Natural killer cell (primary cell): ENCODE measurements around the gene VOPP1. TPM values are rescaled to one million over a fixed set of nuclear protein-coding genes. Genes with fewer than 3 reads are reported as not detected.

Experiments
- ATAC-seq, 3 donors: fragments of 150-1000 bp in 2 of 3; fragments of 200-7000 bp in 1 of 3; cut with Tn5 transposase; 1 replicate in 1 of 3; 2 replicates in 2 of 3; pipeline ENCODE4 v1.10.0; 2021; ENCODE audit warnings: mild to moderate bottlenecking in 2 of 3, moderate library complexity in 2 of 3
- DNase-seq, 2 donors: peaks; one replicate each; pipeline versions ENCODE4 v3.0.0 to v3.0.0-alpha.2; 2013 to 2021; ENCODE audit warnings: mixed read lengths in 1 of 2
- H3K27ac ChIP-seq: one replicate; pipeline ENCODE4 v1.5.1; 2013; ENCODE audit warnings: mild to moderate bottlenecking, low read length
- H3K27me3 ChIP-seq: one replicate; pipeline ENCODE4 v1.6.1; 2013; ENCODE audit warnings: low read length; ENCODE audit not compliant: control insufficient read depth, insufficient read depth
- H3K36me3 ChIP-seq: one replicate; pipeline ENCODE4 v1.6.1; 2013; ENCODE audit warnings: low read length; ENCODE audit not compliant: control insufficient read depth, insufficient read depth
- H3K4me1 ChIP-seq: one replicate; pipeline ENCODE4 v1.6.1; 2013; ENCODE audit warnings: low read length; ENCODE audit not compliant: control insufficient read depth, insufficient read depth
- H3K4me3 ChIP-seq: one replicate; pipeline ENCODE4 v1.5.1; 2013; ENCODE audit warnings: low read length
- H3K9me3 ChIP-seq: one replicate; pipeline ENCODE4 v1.6.1; 2013; ENCODE audit warnings: low read length; ENCODE audit not compliant: control insufficient read depth, insufficient read depth
- H3K27ac Mint-ChIP-seq, 2 donors: one replicate each; pipeline ENCODE4 v1.8.0; 2022; ENCODE audit warnings: mild to moderate bottlenecking in 2 of 2, mixed read lengths in 2 of 2, moderate library complexity in 1 of 2
- H3K27me3 Mint-ChIP-seq, 2 donors: one replicate each; pipeline ENCODE4 v1.8.0; 2022; ENCODE audit warnings: low read depth in 2 of 2, mixed read lengths in 2 of 2
- H3K36me3 Mint-ChIP-seq: one replicate; pipeline ENCODE4 v1.8.0; 2022; ENCODE audit warnings: mixed read lengths
- H3K4me1 Mint-ChIP-seq, 2 donors: one replicate each; pipeline ENCODE4 v1.8.0; 2022; ENCODE audit warnings: mixed read lengths in 2 of 2
- H3K4me3 Mint-ChIP-seq: one replicate; pipeline ENCODE4 v1.8.0; 2022; ENCODE audit warnings: mild to moderate bottlenecking, moderate library complexity, mixed read lengths
- H3K9me3 Mint-ChIP-seq, 2 donors: one replicate each; pipeline ENCODE4 v1.8.0; 2022; ENCODE audit warnings: mixed read lengths in 2 of 2
- CTCF ChIP-seq: fragments of 200-600 bp; IDR thresholded peaks from one replicate; pipeline ENCODE4 v1.8.0; 2022; ENCODE audit warnings: antibody characterized with exemption
- WGBS: methylation state at CpG from one replicate; pipeline ENCODE4 v1.1.7; 2013; ENCODE audit warnings: missing lambda C conversion rate; ENCODE audit not compliant: insufficient coverage; 5-methylcytosine and 5-hydroxymethylcytosine counted together
- intact Hi-C: fragments of 100-400 bp; cut with micrococcal nuclease; formaldehyde crosslinking; loops from one replicate; pipeline ENCODE4 v1.14.2; 2022
- total RNA-seq, 4 donors: library from RNA; stranded (reverse); fragments of 120-200 nt in 1 of 4; gene quantifications; one replicate each; pipeline versions ENCODE4 v1.2.3 to v1.2.4, GENCODE V29; 2013 to 2022

Gene VOPP1
- total RNA-seq, 3 donors from 2014 or later (not counting 1 experiment from before 2014, with no cell fraction given), result 79.3 to 115 (median 110) TPM

- no peak for DNase-seq
- H3K27me3 ChIP-seq, result no peaks in the 10 kb centered on the region
- H3K4me1 ChIP-seq, result no peaks in the 10 kb centered on the region
- H3K4me3 ChIP-seq, result no peak overlapping the region
- WGBS, result 49% methylated on average over 56 of the region's 56 CpGs
- Mint-ChIP-seq H3K27ac (no peak overlapping the region), H3K27me3 (peaks cover 5 to 7% of the 10 kb centered on the region in 2 donors), H3K36me3 (no peaks in the 10 kb centered on the region), H3K9me3 (no peaks in the 10 kb centered on the region), H3K4me3 (no peak overlapping the region), H3K4me1 (peaks cover 22 to 26% of the 10 kb centered on the region in 2 donors)
- no peak for TF ChIP-seq CTCF
- no peaks in the 10 kb centered on the region for H3K36me3 ChIP-seq
- H3K9me3 ChIP-seq, result no peaks in the 10 kb centered on the region
- intact Hi-C loops, result no loop called here
- no peak for ATAC-seq
- H3K27ac ChIP-seq, result no peak overlapping the region
These were observed 122.9 kb downstream of the VOPP1 start for GRCh38 chr7:55449205-55449991.

- no peaks in the 10 kb centered on the region for H3K4me1 ChIP-seq
- Mint-ChIP-seq H3K9me3 (no peaks in the 10 kb centered on the region), H3K4me1 (peaks cover 22 to 26% of the 10 kb centered on the region in 2 donors), H3K27ac (no peak overlapping the region), H3K36me3 (no peaks in the 10 kb centered on the region), H3K27me3 (peaks cover 5 to 7% of the 10 kb centered on the region in 2 donors), H3K4me3 (no peak overlapping the region)
- intact Hi-C loops, result no loop called here
- H3K4me3 ChIP-seq, result no peak overlapping the region
- no peak for TF ChIP-seq CTCF
- no peaks in the 10 kb centered on the region for H3K27me3 ChIP-seq
- H3K27ac ChIP-seq, result no peak overlapping the region
- ATAC-seq (no peak), DNase-seq (no peak)
- 87% methylated on average over 15 of the region's 22 CpGs for WGBS
- no peaks in the 10 kb centered on the region for H3K9me3 ChIP-seq
- H3K36me3 ChIP-seq, result no peaks in the 10 kb centered on the region
These were observed 123.8 kb downstream of the VOPP1 start for GRCh38 chr7:55448526-55448925.

- no peaks in the 10 kb centered on the region for H3K27me3 ChIP-seq
- Mint-ChIP-seq H3K9me3 (no peaks in the 10 kb centered on the region), H3K27ac (no peak overlapping the region), H3K36me3 (no peaks in the 10 kb centered on the region), H3K4me1 (peaks cover 16 to 18% of the 10 kb centered on the region in 2 donors), H3K27me3 (peaks cover 5 to 7% of the 10 kb centered on the region in 2 donors), H3K4me3 (no peak overlapping the region)
- no peak overlapping the region for H3K4me3 ChIP-seq
- intact Hi-C loops, result no loop called here
- TF ChIP-seq CTCF, result no peak
- no peaks in the 10 kb centered on the region for H3K36me3 ChIP-seq
- WGBS, result 69% methylated on average over 1 of the region's 1 CpG
- no peak for DNase-seq
- no peaks in the 10 kb centered on the region for H3K9me3 ChIP-seq
- ATAC-seq, result no peak
- no peak overlapping the region for H3K27ac ChIP-seq
- H3K4me1 ChIP-seq, result no peaks in the 10 kb centered on the region
These were observed 127.5 kb downstream of the VOPP1 start for GRCh38 chr7:55444786-55445185.
